Testis (tissue), 2 donors: ENCODE data around the gene CNPY4.

Source experiments
- CTCF ChIP-seq, 3 experiments: fragments of 450-650 bp in 2 of 3; fragments of 200-600 bp in 1 of 3; sonication (generic) in 1 of 3; IDR thresholded peaks; one replicate each; pipeline ENCODE4 v1.5.1; 2016 to 2019; ENCODE audit warnings: antibody characterized with exemption in 3 of 3, mild to moderate bottlenecking in 2 of 3, moderate library complexity in 1 of 3
- POLR2A ChIP-seq: fragments of 450-650 bp; IDR thresholded peaks from one replicate; pipeline ENCODE4 v1.6.1; 2017; ENCODE audit warnings: antibody characterized with exemption, mild to moderate bottlenecking, moderate library complexity

- no peak for TF ChIP-seq POLR2A
- no peak for TF ChIP-seq CTCF (IDR thresholded peaks at IDR 0.05)
Measured at GRCh38 chr7:100163871-100164270, 44.4 kb downstream of the CNPY4 start.
